Naive thymus-derived CD8-positive, alpha-beta T cell (primary cell): ENCODE measurements around the gene RPH3AL. TPM values are rescaled to one million over a fixed set of nuclear protein-coding genes. Genes with fewer than 3 reads are reported as not detected.
A peak's percentile ranks its signal among the peaks of the same experiment; 100 is the strongest.

ENCODE experiments used
- ATAC-seq, 2 donors: fragments of 150-1000 bp; cut with Tn5 transposase in 1 of 2; sonication (Bioruptor Pico), chemical (Tn5 transposase) in 1 of 2; 1 replicate in 1 of 2; 2 replicates in 1 of 2; pipeline ENCODE4 v1.10.0; 2021; ENCODE audit warnings: mild to moderate bottlenecking in 2 of 2, moderate library complexity in 2 of 2
- POLR2A ChIA-PET: fragments of 350-600 bp; sonication (Branson Sonifier 250); formaldehyde crosslinking; loops from one replicate; lab custom pipeline; 2021; ENCODE audit warnings: antibody characterized with exemption; lab: Charles Lee
- DNase-seq, 10 donors: peaks; one replicate each; pipeline versions ENCODE4 v3.0.0 to v3.0.0-alpha.2; 2020 to 2022
- H3K27ac Mint-ChIP-seq, 10 donors: one replicate each; pipeline ENCODE4 v1.8.0; 2020 to 2022; ENCODE audit warnings: mild to moderate bottlenecking in 10 of 10, mixed read lengths in 10 of 10, moderate library complexity in 4 of 10, inconsistent platforms in 1 of 10
- H3K27me3 Mint-ChIP-seq, 5 donors: one replicate each; pipeline ENCODE4 v1.8.0; 2021 to 2022; ENCODE audit warnings: mixed read lengths in 5 of 5
- H3K36me3 Mint-ChIP-seq, 3 donors: one replicate each; pipeline ENCODE4 v1.8.0; 2020 to 2022; ENCODE audit warnings: mixed read lengths in 3 of 3, mild to moderate bottlenecking in 2 of 3, inconsistent platforms in 1 of 3
- H3K4me1 Mint-ChIP-seq, 4 donors: one replicate each; pipeline ENCODE4 v1.8.0; 2021 to 2022; ENCODE audit warnings: mixed read lengths in 4 of 4
- H3K4me3 Mint-ChIP-seq, 10 donors: one replicate each; pipeline ENCODE4 v1.8.0; 2020 to 2022; ENCODE audit warnings: mild to moderate bottlenecking in 10 of 10, mixed read lengths in 10 of 10, moderate library complexity in 6 of 10, inconsistent platforms in 1 of 10
- H3K9me3 Mint-ChIP-seq, 9 donors: one replicate each; pipeline ENCODE4 v1.8.0; 2020 to 2022; ENCODE audit warnings: mixed read lengths in 9 of 9, mild to moderate bottlenecking in 3 of 9, inconsistent platforms in 1 of 9, moderate library complexity in 1 of 9
- polyA plus RNA-seq, 3 donors: library from polyadenylated mRNA; unstranded; fragments of 300-500 nt; fragmentation: Illumina TruSeq; gene quantifications; one replicate each; pipeline ENCODE4 v1.2.3, GENCODE V29; 2021
- total RNA-seq, 8 experiments: library from RNA in 2 of 8; stranded (reverse) in 2 of 8; gene quantifications; one replicate each; pipeline ENCODE4 v1.2.3 and lab custom pipeline; 2021 to 2026

RPH3AL gene
- total and polyA plus RNA-seq, 5 experiments from 2014 or later, result 1.9 to 30.0 (median 5.7) TPM

GRCh38 chr17:327971-328370, 24.6 kb downstream of the RPH3AL start:
- DNase-seq (no peak), ATAC-seq (no peak)
- Mint-ChIP-seq H3K27me3 (no peaks in the 10 kb centered on the region), H3K9me3 (no peaks in the 10 kb centered on the region), H3K4me1 (peaks cover 0 to 44% (median 30%) of the 10 kb centered on the region in 4 donors), H3K27ac (no peak overlapping the region), H3K36me3 (peaks cover 0 to 12% (median 0%) of the 10 kb centered on the region in 3 donors), H3K4me3 (no peak overlapping the region)
- POLR2A ChIA-PET, result no interaction called here

- H3K4me3 Mint-ChIP-seq, result no peak overlapping the region
- H3K27me3 Mint-ChIP-seq, result peaks cover 0 to 4% (median 0%) of the 10 kb centered on the region in 5 donors
- H3K36me3 Mint-ChIP-seq, result peaks cover 0 to 12% (median 0%) of the 10 kb centered on the region in 3 donors
- POLR2A ChIA-PET, result no interaction called here
- ATAC-seq, result no peak
- peak overlapping the region in 3 of 10 donors; percentile 57 to 87 (median 79) for H3K27ac Mint-ChIP-seq
- DNase-seq, result no peak
- peaks cover 0 to 41% (median 29%) of the 10 kb centered on the region in 4 donors for H3K4me1 Mint-ChIP-seq
- H3K9me3 Mint-ChIP-seq, result no peaks in the 10 kb centered on the region
Measured at GRCh38 chr17:327296-327695, 25.3 kb downstream of the RPH3AL start.

- Mint-ChIP-seq H3K27ac (no peak overlapping the region), H3K36me3 (peaks cover 0 to 12% (median 0%) of the 10 kb centered on the region in 3 donors), H3K9me3 (no peaks in the 10 kb centered on the region), H3K4me1 (peaks cover 0 to 29% (median 21%) of the 10 kb centered on the region in 4 donors), H3K27me3 (peaks cover 0 to 15% (median 0%) of the 10 kb centered on the region in 5 donors), H3K4me3 (no peak overlapping the region)
- ATAC-seq (no peak), DNase-seq (no peak)
- POLR2A ChIA-PET, result interaction anchor here (0.6 kb wide), 1 partner anchor 8 kb away, joined by 3 read pairs; no protein-coding TSS in a partner anchor
Measured at GRCh38 chr17:326010-326621, 26.5 kb downstream of the RPH3AL start.

GRCh38 chr17:325270-326009, 27.2 kb downstream of the RPH3AL start:
- ATAC-seq, result no peak
- Mint-ChIP-seq H3K9me3 (no peaks in the 10 kb centered on the region), H3K36me3 (peaks cover 0 to 12% (median 0%) of the 10 kb centered on the region in 3 donors), H3K4me1 (peaks cover 0 to 22% (median 18%) of the 10 kb centered on the region in 4 donors), H3K4me3 (no peak overlapping the region), H3K27ac (peak overlapping the region in 3 of 10 donors; percentile 14 to 81 (median 66)), H3K27me3 (peaks cover 0 to 15% (median 0%) of the 10 kb centered on the region in 5 donors)
- POLR2A ChIA-PET, result interaction anchor here (0.6 kb wide), 1 partner anchor 9 kb away, joined by 3 read pairs; no protein-coding TSS in a partner anchor
- no peak for DNase-seq

- no peaks in the 10 kb centered on the region for H3K9me3 Mint-ChIP-seq
- POLR2A ChIA-PET, result no interaction called here
- no peak overlapping the region for H3K4me3 Mint-ChIP-seq
- ATAC-seq, result no peak
- H3K27me3 Mint-ChIP-seq, result peaks cover 0 to 15% (median 0%) of the 10 kb centered on the region in 5 donors
- peak overlapping the region in 2 of 10 donors; percentile 66 to 77 for H3K27ac Mint-ChIP-seq
- DNase-seq, result no peak
- peaks cover 0 to 12% (median 0%) of the 10 kb centered on the region in 3 donors for H3K36me3 Mint-ChIP-seq
- H3K4me1 Mint-ChIP-seq, result peaks cover 0 to 15% (median 9%) of the 10 kb centered on the region in 4 donors
Measured at GRCh38 chr17:323721-324571, 28.7 kb downstream of the RPH3AL start.

- POLR2A ChIA-PET, result no interaction called here
- Mint-ChIP-seq H3K4me3 (no peak overlapping the region), H3K9me3 (no peaks in the 10 kb centered on the region), H3K27ac (peak overlapping the region in 1 of 10 donors; percentile 67), H3K27me3 (peaks cover 0 to 15% (median 0%) of the 10 kb centered on the region in 5 donors), H3K4me1 (peaks cover 0 to 11% (median 3%) of the 10 kb centered on the region in 4 donors), H3K36me3 (peaks cover 0 to 15% (median 0%) of the 10 kb centered on the region in 3 donors)
- DNase-seq (no peak), ATAC-seq (no peak)
Measured at GRCh38 chr17:323181-323580, 29.4 kb downstream of the RPH3AL start.

- H3K4me3 Mint-ChIP-seq, result no peak overlapping the region
- ATAC-seq (no peak), DNase-seq (no peak)
- peaks cover 0 to 12% (median 6%) of the 10 kb centered on the region in 4 donors for H3K4me1 Mint-ChIP-seq
- peak overlapping the region in 1 of 10 donors; percentile 56 for H3K27ac Mint-ChIP-seq
- POLR2A ChIA-PET, result no interaction called here
- H3K36me3 Mint-ChIP-seq, result peaks cover 0 to 13% (median 0%) of the 10 kb centered on the region in 3 donors
- H3K27me3 Mint-ChIP-seq, result peaks cover 0 to 15% (median 0%) of the 10 kb centered on the region in 5 donors
- no peaks in the 10 kb centered on the region for H3K9me3 Mint-ChIP-seq
Measured at GRCh38 chr17:322006-322780, 30.4 kb downstream of the RPH3AL start.

GRCh38 chr17:321386-321941, 31.1 kb downstream of the RPH3AL start:
- Mint-ChIP-seq H3K27ac (peak overlapping the region in 1 of 10 donors; percentile 59), H3K4me3 (no peak overlapping the region)
- no peak for DNase-seq

GRCh38 chr17:320809-321385, 31.7 kb downstream of the RPH3AL start:
- Mint-ChIP-seq H3K4me1 (peaks cover 0 to 16% (median 8%) of the 10 kb centered on the region in 4 donors), H3K27ac (no peak overlapping the region), H3K9me3 (peaks cover 0 to 7% (median 0%) of the 10 kb centered on the region in 9 donors), H3K36me3 (peaks cover 0 to 9% (median 0%) of the 10 kb centered on the region in 3 donors), H3K4me3 (no peak overlapping the region), H3K27me3 (peaks cover 0 to 15% (median 0%) of the 10 kb centered on the region in 5 donors)
- DNase-seq (no peak), ATAC-seq (no peak)
- POLR2A ChIA-PET, result no interaction called here

More at GRCh38 chr17:321386-321941, 31.1 kb downstream of the RPH3AL start:
- Mint-ChIP-seq H3K4me1 (peaks cover 0 to 16% (median 7%) of the 10 kb centered on the region in 4 donors), H3K36me3 (peaks cover 0 to 10% (median 0%) of the 10 kb centered on the region in 3 donors), H3K9me3 (peaks cover 0 to under 1% (median 0%) of the 10 kb centered on the region in 9 donors), H3K27me3 (peaks cover 0 to 15% (median 0%) of the 10 kb centered on the region in 5 donors)
- no peak for ATAC-seq
- POLR2A ChIA-PET, result no interaction called here

- DNase-seq (no peak), ATAC-seq (no peak)
- H3K36me3 Mint-ChIP-seq, result peaks cover 0 to 4% (median 0%) of the 10 kb centered on the region in 3 donors
- H3K4me3 Mint-ChIP-seq, result no peak overlapping the region
- peaks cover 0 to 15% (median 0%) of the 10 kb centered on the region in 5 donors for H3K27me3 Mint-ChIP-seq
- peaks cover 0 to 21% (median 8%) of the 10 kb centered on the region in 4 donors for H3K4me1 Mint-ChIP-seq
- peaks cover 0 to 14% (median 0%) of the 10 kb centered on the region in 9 donors for H3K9me3 Mint-ChIP-seq
- POLR2A ChIA-PET, result no interaction called here
- H3K27ac Mint-ChIP-seq, result no peak overlapping the region
Measured at GRCh38 chr17:320139-320538, 32.5 kb downstream of the RPH3AL start.

- Mint-ChIP-seq H3K36me3 (peaks cover 0 to 4% (median 0%) of the 10 kb centered on the region in 3 donors), H3K9me3 (peaks cover 0 to 23% (median 0%) of the 10 kb centered on the region in 9 donors), H3K27me3 (peaks cover 0 to 15% (median 0%) of the 10 kb centered on the region in 5 donors), H3K4me3 (no peak overlapping the region), H3K4me1 (peaks cover 0 to 22% (median 5%) of the 10 kb centered on the region in 4 donors), H3K27ac (no peak overlapping the region)
- POLR2A ChIA-PET, result no interaction called here
- no peak for ATAC-seq
- no peak for DNase-seq
Measured at GRCh38 chr17:319266-319665, 33.3 kb downstream of the RPH3AL start.
